LHCN-M2 (cell line): ENCODE measurements around the gene COL4A3. TPM values are rescaled to one million over a fixed set of nuclear protein-coding genes. Genes with fewer than 3 reads are reported as not detected.
"Not testable (repeated sequence)": the region's sequence is repeated elsewhere in the genome, so short reads cannot be mapped to it uniquely, and the experiment has no call there.

Source experiments
- DNase-seq: peaks from one replicate; pipeline ENCODE4 v3.0.0-alpha.2; 2012; ENCODE audit warnings: low read depth
- total RNA-seq: library from RNA; depleted of rRNA; stranded (reverse); fragments of >200 nt; gene quantifications from 2 replicates; pipeline ENCODE4 v1.2.3, GENCODE V29; 2014

Gene COL4A3
- total RNA-seq, 1 experiment from 2014 or later = not detected

GRCh38 chr2:227206406-227206805, 42.0 kb downstream of the COL4A3 start:
- no peak for DNase-seq

- no peak for DNase-seq
Measured at GRCh38 chr2:227207573-227207972, 43.1 kb downstream of the COL4A3 start.

GRCh38 chr2:227214622-227215041, 50.2 kb downstream of the COL4A3 start:
- peak; percentile 4 for DNase-seq

GRCh38 chr2:227219312-227220105, 55.1 kb downstream of the COL4A3 start:
- DNase-seq = no peak

GRCh38 chr2:227221120-227221519, 56.7 kb downstream of the COL4A3 start:
- no peak for DNase-seq

GRCh38 chr2:227222292-227222691, 57.9 kb downstream of the COL4A3 start:
- DNase-seq = no peak

- not testable (repeated sequence) for DNase-seq
Measured at GRCh38 chr2:227225641-227226040, 61.2 kb downstream of the COL4A3 start.

GRCh38 chr2:227228061-227228667, 63.7 kb downstream of the COL4A3 start:
- peak; percentile 61 for DNase-seq

- DNase-seq = no peak
Measured at GRCh38 chr2:227230151-227230550, 65.7 kb downstream of the COL4A3 start.

GRCh38 chr2:227234429-227234828, 70.0 kb downstream of the COL4A3 start:
- peak; percentile 19 for DNase-seq

GRCh38 chr2:227237786-227238185, 73.4 kb downstream of the COL4A3 start:
- no peak for DNase-seq

GRCh38 chr2:227238238-227239237, 74.1 kb downstream of the COL4A3 start:
- DNase-seq = peak; percentile 40

- no peak for DNase-seq
Measured at GRCh38 chr2:227241005-227241404, 76.6 kb downstream of the COL4A3 start.

- DNase-seq = no peak
Measured at GRCh38 chr2:227248876-227249275, 84.5 kb downstream of the COL4A3 start.

GRCh38 chr2:227252831-227253230, 88.4 kb downstream of the COL4A3 start:
- no peak for DNase-seq

- DNase-seq = no peak
Measured at GRCh38 chr2:227256605-227257004, 92.2 kb downstream of the COL4A3 start.

- no peak for DNase-seq
Measured at GRCh38 chr2:227257820-227258219, 93.4 kb downstream of the COL4A3 start.

- DNase-seq = no peak
Measured at GRCh38 chr2:227260041-227260440, 95.6 kb downstream of the COL4A3 start.

- DNase-seq = peak; percentile 43
Measured at GRCh38 chr2:227267410-227268115, 103.1 kb downstream of the COL4A3 start.

GRCh38 chr2:227280895-227281294, 116.5 kb downstream of the COL4A3 start:
- peak; percentile 3 for DNase-seq

GRCh38 chr2:227285741-227286236, 121.4 kb downstream of the COL4A3 start:
- no peak for DNase-seq
